ENCODE data around the gene SEC61B. TPM values are rescaled to one million over a fixed set of nuclear protein-coding genes. Genes with fewer than 3 reads are reported as not detected.

The SEC61B gene
- total RNA-seq, 1 experiment from 2014 or later = 125 TPM

DNA sequence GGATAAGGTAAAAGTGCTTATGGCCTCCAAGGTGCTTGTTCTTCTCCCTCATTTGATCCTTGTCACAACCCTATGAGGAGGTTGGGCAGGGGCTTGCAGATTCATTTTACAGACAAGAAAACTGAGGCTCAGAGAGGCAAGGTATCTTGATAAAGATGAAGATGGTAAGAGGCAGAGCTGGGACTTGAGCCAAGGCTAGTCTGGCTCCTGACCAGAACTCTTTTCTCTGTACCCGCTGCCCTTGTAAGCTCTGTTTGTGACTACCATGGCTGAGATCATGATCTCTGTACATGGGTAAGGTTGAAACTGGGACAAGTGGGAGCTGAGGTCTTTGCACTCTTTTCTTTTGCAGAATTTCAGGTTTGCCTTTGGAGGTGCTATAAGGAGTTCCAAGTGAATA lies 33.6 kb downstream of the SEC61B start:
- H3K9me2 ChIP-seq (ENCODE audit: insufficient read depth) = no peaks in the 10 kb centered on the region
- ATAC-seq (no peak), DNase-seq (ENCODE audit: low read depth, low spot score) (no peak)
- H3K36me3 ChIP-seq (ENCODE audit: control insufficient read depth in 1 of 2, insufficient read depth in 2 of 2, low read length in 2 of 2) = no peaks in the 10 kb centered on the region
- H3K27me3 ChIP-seq (ENCODE audit: insufficient read depth, low read length) = no peaks in the 10 kb centered on the region
- RAD21 ChIA-PET (ENCODE audit: low non-redundant PET in 1 of 2, low total read pairs in 2 of 2, uncharacterized antibody in 2 of 2, unreplicated experiment in 2 of 2) = no interaction called here
- POLR2A ChIA-PET = no interaction called here
- no peaks in the 10 kb centered on the region for H3K4me1 ChIP-seq (ENCODE audit: control insufficient read depth in 1 of 2, insufficient read depth in 2 of 2, low read length in 2 of 2)
- no peak overlapping the region for H3K27ac ChIP-seq (ENCODE audit: low read depth, low read length)
- BruUV-seq (replicated peaks) = no TSS peak
- intact Hi-C loops (cut with micrococcal nuclease) = no loop called here
- no peak overlapping the region for H3K9ac ChIP-seq (ENCODE audit: low read length)
- no peaks in the 10 kb centered on the region for H4K20me1 ChIP-seq (ENCODE audit: insufficient read depth)
- no peak overlapping the region for H3K4me2 ChIP-seq (ENCODE audit: low read length)
- H3K4me3 ChIP-seq (replicated peaks in 1 of 2; ENCODE audit: low read depth in 1 of 2, low read length in 2 of 2) = no peak overlapping the region
- CTCF ChIA-PET = no interaction called here
- no peak for TF ChIP-seq YY1 (IDR thresholded peaks at IDR 0.05; ENCODE audit: extremely low read depth, insufficient replicate concordance, low read depth, low read length)
- no peak for TF ChIP-seq SRF (IDR thresholded peaks at IDR 0.05; ENCODE audit: low read depth)
- no peak for TF ChIP-seq ZFX (IDR thresholded peaks at IDR 0.05)
- no peak for TF ChIP-seq POLR2A (IDR thresholded peaks at IDR 0.05; ENCODE audit: borderline replicate concordance, extremely low read depth, insufficient read depth, insufficient read length)
- no peak for TF ChIP-seq EGR1 (IDR thresholded peaks at IDR 0.05; ENCODE audit: low read depth)
- TF ChIP-seq, protein P1, sequence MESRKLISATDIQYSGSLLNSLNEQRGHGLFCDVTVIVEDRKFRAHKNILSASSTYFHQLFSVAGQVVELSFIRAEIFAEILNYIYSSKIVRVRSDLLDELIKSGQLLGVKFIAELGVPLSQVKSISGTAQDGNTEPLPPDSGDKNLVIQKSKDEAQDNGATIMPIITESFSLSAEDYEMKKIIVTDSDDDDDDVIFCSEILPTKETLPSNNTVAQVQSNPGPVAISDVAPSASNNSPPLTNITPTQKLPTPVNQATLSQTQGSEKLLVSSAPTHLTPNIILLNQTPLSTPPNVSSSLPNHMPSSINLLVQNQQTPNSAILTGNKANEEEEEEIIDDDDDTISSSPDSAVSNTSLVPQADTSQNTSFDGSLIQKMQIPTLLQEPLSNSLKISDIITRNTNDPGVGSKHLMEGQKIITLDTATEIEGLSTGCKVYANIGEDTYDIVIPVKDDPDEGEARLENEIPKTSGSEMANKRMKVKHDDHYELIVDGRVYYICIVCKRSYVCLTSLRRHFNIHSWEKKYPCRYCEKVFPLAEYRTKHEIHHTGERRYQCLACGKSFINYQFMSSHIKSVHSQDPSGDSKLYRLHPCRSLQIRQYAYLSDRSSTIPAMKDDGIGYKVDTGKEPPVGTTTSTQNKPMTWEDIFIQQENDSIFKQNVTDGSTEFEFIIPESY (IDR thresholded peaks at IDR 0.05; ENCODE audit: extremely low read depth, insufficient replicate concordance, low read length) = no peak
- TF ChIP-seq ZNF274 (IDR thresholded peaks at IDR 0.05; ENCODE audit: low read depth, low read length) = no peak
- TF ChIP-seq EZH2 (IDR thresholded peaks at IDR 0.05) = no peak
- TF ChIP-seq, protein P2, sequence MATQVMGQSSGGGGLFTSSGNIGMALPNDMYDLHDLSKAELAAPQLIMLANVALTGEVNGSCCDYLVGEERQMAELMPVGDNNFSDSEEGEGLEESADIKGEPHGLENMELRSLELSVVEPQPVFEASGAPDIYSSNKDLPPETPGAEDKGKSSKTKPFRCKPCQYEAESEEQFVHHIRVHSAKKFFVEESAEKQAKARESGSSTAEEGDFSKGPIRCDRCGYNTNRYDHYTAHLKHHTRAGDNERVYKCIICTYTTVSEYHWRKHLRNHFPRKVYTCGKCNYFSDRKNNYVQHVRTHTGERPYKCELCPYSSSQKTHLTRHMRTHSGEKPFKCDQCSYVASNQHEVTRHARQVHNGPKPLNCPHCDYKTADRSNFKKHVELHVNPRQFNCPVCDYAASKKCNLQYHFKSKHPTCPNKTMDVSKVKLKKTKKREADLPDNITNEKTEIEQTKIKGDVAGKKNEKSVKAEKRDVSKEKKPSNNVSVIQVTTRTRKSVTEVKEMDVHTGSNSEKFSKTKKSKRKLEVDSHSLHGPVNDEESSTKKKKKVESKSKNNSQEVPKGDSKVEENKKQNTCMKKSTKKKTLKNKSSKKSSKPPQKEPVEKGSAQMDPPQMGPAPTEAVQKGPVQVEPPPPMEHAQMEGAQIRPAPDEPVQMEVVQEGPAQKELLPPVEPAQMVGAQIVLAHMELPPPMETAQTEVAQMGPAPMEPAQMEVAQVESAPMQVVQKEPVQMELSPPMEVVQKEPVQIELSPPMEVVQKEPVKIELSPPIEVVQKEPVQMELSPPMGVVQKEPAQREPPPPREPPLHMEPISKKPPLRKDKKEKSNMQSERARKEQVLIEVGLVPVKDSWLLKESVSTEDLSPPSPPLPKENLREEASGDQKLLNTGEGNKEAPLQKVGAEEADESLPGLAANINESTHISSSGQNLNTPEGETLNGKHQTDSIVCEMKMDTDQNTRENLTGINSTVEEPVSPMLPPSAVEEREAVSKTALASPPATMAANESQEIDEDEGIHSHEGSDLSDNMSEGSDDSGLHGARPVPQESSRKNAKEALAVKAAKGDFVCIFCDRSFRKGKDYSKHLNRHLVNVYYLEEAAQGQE (IDR thresholded peaks at IDR 0.05; ENCODE audit: low read depth) = no peak
- no peak for TF ChIP-seq CBX3 (IDR thresholded peaks at IDR 0.05; ENCODE audit: low read depth)
- TF ChIP-seq EZH2phosphoT487 (IDR thresholded peaks at IDR 0.05; ENCODE audit: borderline replicate concordance) = no peak
- TF ChIP-seq FOSL1 (IDR thresholded peaks at IDR 0.05; ENCODE audit: low read depth) = no peak
- TF ChIP-seq SIN3A (IDR thresholded peaks at IDR 0.05; ENCODE audit: low read depth) = no peak
- no peaks in the 10 kb centered on the region for H3K79me2 ChIP-seq (ENCODE audit: insufficient read depth, low read length)
- no peaks in the 10 kb centered on the region for H3K9me3 ChIP-seq (ENCODE audit: control insufficient read depth in 1 of 2, insufficient read depth in 1 of 2, low read depth in 1 of 2, low read length in 2 of 2)
- H2AFZ ChIP-seq (ENCODE audit: low read depth, low read length, poor library complexity, severe bottlenecking) = no peak overlapping the region
